ENCODE results near the gene PPIE.

Gene PPIE

DNA sequence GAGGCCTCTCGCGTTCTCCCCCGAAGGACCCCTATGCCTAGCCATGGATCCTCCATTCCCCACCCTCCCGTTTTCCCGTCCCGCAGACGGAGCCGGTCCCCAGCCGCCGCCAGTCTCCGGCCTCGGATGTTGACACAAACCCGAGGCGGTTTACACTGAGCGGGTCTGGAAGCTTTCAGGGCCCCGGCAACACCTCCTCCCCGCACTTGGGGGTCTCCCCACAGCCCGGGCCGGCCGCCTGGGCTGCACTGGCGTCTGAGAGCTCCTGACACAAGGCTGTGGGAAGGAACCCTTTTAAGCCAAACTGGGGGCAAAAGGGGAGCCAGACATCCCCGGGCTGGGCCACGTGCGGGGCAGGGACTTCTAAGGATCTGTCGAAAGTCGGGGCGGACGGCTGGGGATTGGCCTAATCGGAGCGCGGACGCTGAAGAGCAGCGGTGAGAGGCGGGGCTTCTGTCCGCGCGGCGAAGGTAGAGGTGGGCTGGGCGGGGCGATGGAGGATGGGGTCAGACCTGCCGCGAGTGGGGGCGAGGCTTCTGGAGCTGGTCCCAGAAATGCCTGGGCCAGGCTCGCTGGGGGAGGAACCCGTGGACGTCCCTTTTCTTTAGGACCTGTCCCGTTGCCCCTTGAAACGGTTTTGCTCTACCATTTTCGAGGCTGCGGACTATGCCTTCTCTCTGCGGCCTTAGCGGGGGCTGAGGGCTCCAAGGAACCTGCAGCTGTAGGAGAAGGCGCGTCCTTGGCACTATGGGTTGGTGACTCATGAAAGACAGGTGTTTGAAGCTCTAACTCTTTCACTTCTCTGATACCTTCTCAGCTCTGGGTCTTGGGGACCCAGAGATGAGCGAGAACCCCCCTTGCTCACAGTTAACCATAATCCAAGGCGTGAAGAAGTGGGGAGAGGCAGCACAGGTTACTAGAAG is 46.3 kb upstream of the PPIE start:
- no peak overlapping the region for H3K27ac ChIP-seq
- no peak for TF ChIP-seq ZFX (IDR thresholded peaks at IDR 0.05; ENCODE audit: borderline replicate concordance)
- TF ChIP-seq, protein P1, sequence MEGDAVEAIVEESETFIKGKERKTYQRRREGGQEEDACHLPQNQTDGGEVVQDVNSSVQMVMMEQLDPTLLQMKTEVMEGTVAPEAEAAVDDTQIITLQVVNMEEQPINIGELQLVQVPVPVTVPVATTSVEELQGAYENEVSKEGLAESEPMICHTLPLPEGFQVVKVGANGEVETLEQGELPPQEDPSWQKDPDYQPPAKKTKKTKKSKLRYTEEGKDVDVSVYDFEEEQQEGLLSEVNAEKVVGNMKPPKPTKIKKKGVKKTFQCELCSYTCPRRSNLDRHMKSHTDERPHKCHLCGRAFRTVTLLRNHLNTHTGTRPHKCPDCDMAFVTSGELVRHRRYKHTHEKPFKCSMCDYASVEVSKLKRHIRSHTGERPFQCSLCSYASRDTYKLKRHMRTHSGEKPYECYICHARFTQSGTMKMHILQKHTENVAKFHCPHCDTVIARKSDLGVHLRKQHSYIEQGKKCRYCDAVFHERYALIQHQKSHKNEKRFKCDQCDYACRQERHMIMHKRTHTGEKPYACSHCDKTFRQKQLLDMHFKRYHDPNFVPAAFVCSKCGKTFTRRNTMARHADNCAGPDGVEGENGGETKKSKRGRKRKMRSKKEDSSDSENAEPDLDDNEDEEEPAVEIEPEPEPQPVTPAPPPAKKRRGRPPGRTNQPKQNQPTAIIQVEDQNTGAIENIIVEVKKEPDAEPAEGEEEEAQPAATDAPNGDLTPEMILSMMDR (IDR thresholded peaks at IDR 0.05) = no peak

- no peak overlapping the region for H3K27ac ChIP-seq
- TF ChIP-seq, protein P1 (IDR thresholded peaks at IDR 0.05) = no peak
- TF ChIP-seq ZFX (IDR thresholded peaks at IDR 0.05; ENCODE audit: borderline replicate concordance) = no peak
Measured at GRCh38 chr1:39694026-39694425, 44.7 kb upstream of the PPIE start.

- TF ChIP-seq, protein P1 (IDR thresholded peaks at IDR 0.05) = no peak
- no peak for TF ChIP-seq ZFX (IDR thresholded peaks at IDR 0.05; ENCODE audit: borderline replicate concordance)
Measured at GRCh38 chr1:39695016-39695415, 43.7 kb upstream of the PPIE start.

DNA sequence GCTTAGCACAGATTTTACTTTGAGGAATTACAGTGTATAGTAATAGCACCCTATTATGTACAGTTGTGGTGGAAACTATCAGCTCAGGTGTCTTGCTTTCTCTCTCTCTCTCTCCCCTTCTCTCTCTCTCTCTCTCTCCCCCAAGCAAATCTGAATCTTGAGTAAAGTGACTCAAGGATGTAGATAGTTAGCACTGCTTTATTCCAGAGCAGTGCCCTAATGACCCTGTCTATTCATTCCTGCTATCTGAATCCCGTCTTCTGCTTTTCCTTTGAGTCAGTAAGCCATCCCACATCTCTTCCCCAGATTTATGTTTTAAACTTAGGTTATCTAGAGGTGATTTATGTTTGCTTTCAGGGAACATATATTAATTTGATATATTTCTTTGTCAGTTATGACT is 42.2 kb upstream of the PPIE start:
- H3K27ac ChIP-seq = no peak overlapping the region
- TF ChIP-seq, protein P1 (IDR thresholded peaks at IDR 0.05) = no peak
- TF ChIP-seq ZFX (IDR thresholded peaks at IDR 0.05; ENCODE audit: borderline replicate concordance) = no peak

More at GRCh38 chr1:39695016-39695415, 43.7 kb upstream of the PPIE start:
- H3K27ac ChIP-seq = no peak overlapping the region

DNA sequence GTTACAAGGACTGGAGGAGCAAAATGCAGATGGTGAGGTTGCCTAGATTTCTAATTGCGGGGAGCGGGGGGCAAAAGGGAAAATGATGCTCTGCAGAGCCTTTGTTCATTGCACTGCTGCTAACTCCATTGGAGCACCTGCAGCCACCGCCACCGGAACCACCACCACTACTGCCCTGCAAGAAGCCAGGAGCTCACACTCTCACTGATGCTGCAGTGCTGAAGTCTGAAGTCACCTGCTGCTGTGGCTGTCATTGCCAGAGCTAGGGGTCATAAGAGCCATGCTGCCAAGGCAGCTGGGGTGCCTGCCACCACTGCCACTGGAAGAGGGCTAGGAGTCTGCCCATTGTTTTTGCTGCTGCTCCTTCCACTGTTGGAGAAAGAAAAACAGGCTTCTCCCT is 40.1 kb upstream of the PPIE start:
- TF ChIP-seq, protein P1 (IDR thresholded peaks at IDR 0.05) = no peak
- TF ChIP-seq ZFX (IDR thresholded peaks at IDR 0.05; ENCODE audit: borderline replicate concordance) = no peak
- H3K27ac ChIP-seq = no peak overlapping the region

- no peak overlapping the region for H3K27ac ChIP-seq
- TF ChIP-seq ZFX (IDR thresholded peaks at IDR 0.05; ENCODE audit: borderline replicate concordance) = no peak
- TF ChIP-seq, protein P1 (IDR thresholded peaks at IDR 0.05) = no peak
Measured at GRCh38 chr1:39699419-39699818, 39.3 kb upstream of the PPIE start.

GRCh38 chr1:39700348-39700747 is 38.3 kb upstream of the PPIE start:
- no peak for TF ChIP-seq ZFX (IDR thresholded peaks at IDR 0.05; ENCODE audit: borderline replicate concordance)
- TF ChIP-seq, protein P1 (IDR thresholded peaks at IDR 0.05) = no peak
- no peak overlapping the region for H3K27ac ChIP-seq

Measured in 22Rv1 (cell line).